ENCODE measurements around the gene CDH4.
"Not testable (repeated sequence)": the region's sequence is repeated elsewhere in the genome, so short reads cannot be mapped to it uniquely, and the experiment has no call there.

CDH4 gene

GRCh38 chr20:61400499-61400898 is 148.4 kb downstream of the CDH4 start:
- H3K27me3 ChIP-seq (ENCODE audit: insufficient read depth, poor library complexity, severe bottlenecking) = no peaks in the 10 kb centered on the region
- TF ChIP-seq REST (IDR thresholded peaks at IDR 0.05; ENCODE audit: insufficient replicate concordance, low read depth) = no peak
- no peak for TF ChIP-seq GABPA (IDR thresholded peaks at IDR 0.05; ENCODE audit: low read depth)
- TF ChIP-seq CTCF (IDR thresholded peaks at IDR 0.05; ENCODE audit: insufficient read depth, low read length) = no peak
- no peak for TF ChIP-seq POLR2AphosphoS5 (IDR thresholded peaks at IDR 0.05; ENCODE audit: low read depth)
- no peak for TF ChIP-seq SPI1 (IDR thresholded peaks at IDR 0.05; ENCODE audit: borderline replicate concordance, low read depth)
- no peak overlapping the region for H3K27ac ChIP-seq (replicated peaks)
- no peak for DNase-seq (ENCODE audit: low read depth in 1 of 2, low spot score in 1 of 2)
- H3K4me3 ChIP-seq (replicated peaks; ENCODE audit: insufficient read depth, low read length) = no peak overlapping the region

GRCh38 chr20:61404303-61404702 is 152.2 kb downstream of the CDH4 start:
- TF ChIP-seq CTCF (IDR thresholded peaks at IDR 0.05; ENCODE audit: insufficient read depth, low read length) (no peak), REST (IDR thresholded peaks at IDR 0.05; ENCODE audit: insufficient replicate concordance, low read depth) (no peak), SPI1 (IDR thresholded peaks at IDR 0.05; ENCODE audit: borderline replicate concordance, low read depth) (no peak), POLR2AphosphoS5 (IDR thresholded peaks at IDR 0.05; ENCODE audit: low read depth) (no peak), GABPA (IDR thresholded peaks at IDR 0.05; ENCODE audit: low read depth) (no peak)
- no peak overlapping the region for H3K27ac ChIP-seq (replicated peaks)
- no peak overlapping the region for H3K4me3 ChIP-seq (replicated peaks; ENCODE audit: insufficient read depth, low read length)
- DNase-seq (ENCODE audit: low read depth in 1 of 2, low spot score in 1 of 2) = no peak
- no peaks in the 10 kb centered on the region for H3K27me3 ChIP-seq (ENCODE audit: insufficient read depth, poor library complexity, severe bottlenecking)

GRCh38 chr20:61405007-61405406 is 152.9 kb downstream of the CDH4 start:
- Histone ChIP-seq H3K4me3 (replicated peaks; ENCODE audit: insufficient read depth, low read length) (no peak overlapping the region), H3K27me3 (ENCODE audit: insufficient read depth, poor library complexity, severe bottlenecking) (no peaks in the 10 kb centered on the region), H3K27ac (replicated peaks) (no peak overlapping the region)
- no peak for TF ChIP-seq SPI1 (IDR thresholded peaks at IDR 0.05; ENCODE audit: borderline replicate concordance, low read depth)
- no peak for TF ChIP-seq REST (IDR thresholded peaks at IDR 0.05; ENCODE audit: insufficient replicate concordance, low read depth)
- no peak for TF ChIP-seq CTCF (IDR thresholded peaks at IDR 0.05; ENCODE audit: insufficient read depth, low read length)
- no peak for TF ChIP-seq GABPA (IDR thresholded peaks at IDR 0.05; ENCODE audit: low read depth)
- no peak for TF ChIP-seq POLR2AphosphoS5 (IDR thresholded peaks at IDR 0.05; ENCODE audit: low read depth)
- DNase-seq (ENCODE audit: low read depth in 1 of 2, low spot score in 1 of 2) = no peak

GRCh38 chr20:61406773-61407172 is 154.7 kb downstream of the CDH4 start:
- H3K27me3 ChIP-seq (ENCODE audit: insufficient read depth, poor library complexity, severe bottlenecking); H3K4me3 ChIP-seq (replicated peaks; ENCODE audit: insufficient read depth, low read length); H3K27ac ChIP-seq (replicated peaks); DNase-seq (ENCODE audit: low read depth in 1 of 2, low spot score in 1 of 2): not testable (repeated sequence)
